KOPT-K1 (cell line): Measurements from ENCODE around the gene SCN1B.
"Not testable (repeated sequence)": the region's sequence is repeated elsewhere in the genome, so short reads cannot be mapped to it uniquely, and the experiment has no call there.

Experiments used
- H3K27ac ChIP-seq: fragments of 200-600 bp; sonication (generic); 2 replicates; pipeline ENCODE4 v1.5.1; 2016; ENCODE audit warnings: antibody characterized with exemption, mild to moderate bottlenecking, low read depth, low read length; ENCODE audit not compliant: poor library complexity, severe bottlenecking
- H3K36me3 ChIP-seq: fragments of 200-600 bp; sonication (generic); 2 replicates; pipeline ENCODE4 v1.5.1; 2017; ENCODE audit warnings: antibody characterized with exemption, mild to moderate bottlenecking, low read length, moderate library complexity; ENCODE audit not compliant: insufficient read depth
- H3K9me3 ChIP-seq: fragments of 200-600 bp; sonication (generic); 2 replicates; pipeline ENCODE4 v1.5.1; 2017; ENCODE audit warnings: antibody characterized with exemption, low read length, mild to moderate bottlenecking; ENCODE audit not compliant: insufficient read depth, poor library complexity, severe bottlenecking

The SCN1B gene

GRCh38 chr19:34998224-34998623, 32.0 kb upstream of the SCN1B start:
- Histone ChIP-seq H3K9me3 (peaks cover 10% of the 10 kb centered on the region), H3K27ac (peak overlapping the region; percentile 59), H3K36me3 (peaks cover 16% of the 10 kb centered on the region; the same call in 1 of the 2 replicates)

GRCh38 chr19:34998777-34999497, 31.3 kb upstream of the SCN1B start:
- Histone ChIP-seq H3K27ac (peak overlapping the region; percentile 87), H3K36me3 (peaks cover 23% of the 10 kb centered on the region), H3K9me3 (peaks cover 10% of the 10 kb centered on the region)

GRCh38 chr19:34999498-35000337, 30.6 kb upstream of the SCN1B start, which contains the start of gene GRAMD1A:
TSS of gene GRAMD1A (plus strand) at chr19:35000323. CDS start at chr19:35000479, 156 bp downstream.
- H3K9me3 ChIP-seq, result peaks cover 5% of the 10 kb centered on the region
- peak within 1 kb of the TSS; percentile 87 for H3K27ac ChIP-seq
- peaks cover 31% of the 10 kb centered on the region for H3K36me3 ChIP-seq

- Histone ChIP-seq H3K36me3 (peaks cover 37% of the 10 kb centered on the region), H3K27ac (peak overlapping the region; percentile 87), H3K9me3 (no peaks in the 10 kb centered on the region)
Measured at GRCh38 chr19:35000338-35000646, 30.0 kb upstream of the SCN1B start.

GRCh38 chr19:35000647-35001501, 29.4 kb upstream of the SCN1B start:
- H3K27ac ChIP-seq, result peak overlapping the region; percentile 87
- no peaks in the 10 kb centered on the region for H3K9me3 ChIP-seq

GRCh38 chr19:35002037-35002535, 28.2 kb upstream of the SCN1B start:
- Histone ChIP-seq H3K9me3 (no peaks in the 10 kb centered on the region), H3K27ac (no peak overlapping the region), H3K36me3 (peaks cover 55% of the 10 kb centered on the region)

More at GRCh38 chr19:35000647-35001501, 29.4 kb upstream of the SCN1B start:
- H3K36me3 ChIP-seq, result peaks cover 43% of the 10 kb centered on the region

GRCh38 chr19:35004517-35005255, 25.6 kb upstream of the SCN1B start:
- Histone ChIP-seq H3K36me3 (peaks cover 76% of the 10 kb centered on the region), H3K9me3 (no peaks in the 10 kb centered on the region), H3K27ac (no peak overlapping the region)

- no peaks in the 10 kb centered on the region for H3K9me3 ChIP-seq
- peaks cover 83% of the 10 kb centered on the region for H3K36me3 ChIP-seq
- H3K27ac ChIP-seq, result no peak overlapping the region
Measured at GRCh38 chr19:35005256-35005977, 24.9 kb upstream of the SCN1B start.

GRCh38 chr19:35006007-35006341, 24.3 kb upstream of the SCN1B start:
- H3K36me3 ChIP-seq, result peaks cover 88% of the 10 kb centered on the region
- H3K27ac ChIP-seq, H3K9me3 ChIP-seq: not testable (repeated sequence)

- Histone ChIP-seq H3K9me3 (no peaks in the 10 kb centered on the region), H3K36me3 (peaks cover 93% of the 10 kb centered on the region), H3K27ac (no peak overlapping the region)
Measured at GRCh38 chr19:35006342-35006998, 23.8 kb upstream of the SCN1B start.

- H3K27ac ChIP-seq, result no peak overlapping the region
- H3K36me3 ChIP-seq, result peaks cover 95% of the 10 kb centered on the region
- no peaks in the 10 kb centered on the region for H3K9me3 ChIP-seq
Measured at GRCh38 chr19:35006999-35007365, 23.3 kb upstream of the SCN1B start.

GRCh38 chr19:35007427-35007826, 22.8 kb upstream of the SCN1B start:
- not testable (repeated sequence) for H3K9me3 ChIP-seq, H3K27ac ChIP-seq
- peaks cover 95% of the 10 kb centered on the region for H3K36me3 ChIP-seq

- no peak overlapping the region for H3K27ac ChIP-seq
- no peaks in the 10 kb centered on the region for H3K9me3 ChIP-seq
- H3K36me3 ChIP-seq, result peaks cover 94% of the 10 kb centered on the region
Measured at GRCh38 chr19:35008891-35009341, 21.4 kb upstream of the SCN1B start.
